Neuronal stem cell (in vitro differentiated cells): ENCODE measurements around the gene KCP.

Source experiments
- DNase-seq: peaks from one replicate; pipeline ENCODE4 v3.0.0-alpha.2; 2013; ENCODE audit warnings: low spot score
- H2AFZ ChIP-seq: one replicate; pipeline ENCODE4 v1.6.1; 2013; ENCODE audit warnings: mild to moderate bottlenecking, low read length, inconsistent platforms
- H2AK5ac ChIP-seq: 2 replicates; pipeline ENCODE4 v1.6.1; 2013; ENCODE audit warnings: low read depth, mild to moderate bottlenecking, inconsistent platforms, low read length, moderate library complexity, mixed read lengths
- H2BK120ac ChIP-seq: 2 replicates; pipeline ENCODE4 v1.6.1; 2013; ENCODE audit warnings: low read depth, mild to moderate bottlenecking, inconsistent platforms, low read length, moderate library complexity, mixed read lengths
- H2BK12ac ChIP-seq: one replicate; pipeline ENCODE4 v1.6.1; 2013; ENCODE audit warnings: low read length, inconsistent platforms
- H2BK15ac ChIP-seq: 2 replicates; pipeline ENCODE4 v1.6.1; 2013; ENCODE audit warnings: mild to moderate bottlenecking, low read length, inconsistent platforms, mixed read lengths
- H2BK5ac ChIP-seq: one replicate; pipeline ENCODE4 v1.6.1; 2013; ENCODE audit warnings: inconsistent platforms, mild to moderate bottlenecking, low read length, moderate library complexity
- H3K14ac ChIP-seq: one replicate; pipeline ENCODE4 v1.6.1; 2013; ENCODE audit warnings: low read length, inconsistent platforms
- H3K18ac ChIP-seq: 2 replicates; pipeline ENCODE4 v1.6.1; 2013; ENCODE audit warnings: low read length, inconsistent platforms
- H3K23ac ChIP-seq: 2 replicates; pipeline ENCODE4 v1.6.1; 2013; ENCODE audit warnings: low read depth, mild to moderate bottlenecking, mixed read lengths, low read length, inconsistent platforms; ENCODE audit not compliant: poor library complexity
- H3K27ac ChIP-seq: replicated peaks from 3 replicates; pipeline ENCODE4 v1.5.1; 2013; ENCODE audit warnings: low read length, inconsistent platforms
- H3K27me3 ChIP-seq, 3 experiments: 2 replicates each; pipeline ENCODE4 v1.6.1; 2013; ENCODE audit warnings: low read length in 3 of 3, mild to moderate bottlenecking in 2 of 3, inconsistent platforms in 1 of 3, low read depth in 1 of 3, mixed read lengths in 1 of 3, moderate library complexity in 1 of 3; ENCODE audit not compliant: control insufficient read depth in 3 of 3, insufficient read depth in 3 of 3
- H3K36me3 ChIP-seq, 2 donors: replicated peaks in 1 of 2; 2 replicates each; pipeline ENCODE4 v1.6.1; 2013; ENCODE audit warnings: low read length in 2 of 2; ENCODE audit not compliant: control insufficient read depth in 2 of 2, insufficient read depth in 2 of 2
- H3K4ac ChIP-seq: 2 replicates; pipeline ENCODE4 v1.6.1; 2013; ENCODE audit warnings: inconsistent platforms, mild to moderate bottlenecking, low read length, moderate library complexity
- H3K4me1 ChIP-seq, 2 donors: 1 replicate in 1 of 2; 2 replicates in 1 of 2; pipeline ENCODE4 v1.6.1; 2013; ENCODE audit warnings: low read length in 2 of 2, low read depth in 1 of 2; ENCODE audit not compliant: control insufficient read depth in 2 of 2, insufficient read depth in 1 of 2
- H3K4me2 ChIP-seq: one replicate; pipeline ENCODE4 v1.6.1; 2013; ENCODE audit warnings: mild to moderate bottlenecking, low read length, inconsistent platforms; ENCODE audit not compliant: insufficient read depth, poor library complexity, severe bottlenecking
- H3K4me3 ChIP-seq, 2 donors: 2 replicates each; pipeline ENCODE4 v1.5.1; 2013; ENCODE audit warnings: low read length in 2 of 2, mild to moderate bottlenecking in 2 of 2, inconsistent platforms in 1 of 2, moderate library complexity in 1 of 2
- H3K79me1 ChIP-seq: one replicate; pipeline ENCODE4 v1.6.1; 2013; ENCODE audit warnings: low read depth, mild to moderate bottlenecking, inconsistent platforms, low read length, moderate library complexity
- H3K9ac ChIP-seq: one replicate; pipeline ENCODE4 v1.6.1; 2013; ENCODE audit warnings: mild to moderate bottlenecking, low read depth, low read length, inconsistent platforms; ENCODE audit not compliant: poor library complexity
- H3K9me3 ChIP-seq, 2 donors: replicated peaks in 1 of 2; 2 replicates each; pipeline versions ENCODE3 to v1.6.1; 2013; ENCODE audit warnings: low read length in 2 of 2, mild to moderate bottlenecking in 2 of 2, inconsistent platforms in 1 of 2, low read depth in 1 of 2, mixed read lengths in 1 of 2, moderate library complexity in 1 of 2; ENCODE audit not compliant: control insufficient read depth in 2 of 2, insufficient read depth in 1 of 2
- H4K8ac ChIP-seq: one replicate; pipeline ENCODE4 v1.6.1; 2013; ENCODE audit warnings: low read depth, mild to moderate bottlenecking, inconsistent platforms, low read length, moderate library complexity
- H4K91ac ChIP-seq: one replicate; pipeline ENCODE4 v1.6.1; 2013; ENCODE audit warnings: low read length, low read depth, mild to moderate bottlenecking, inconsistent platforms; ENCODE audit not compliant: poor library complexity
- WGBS, 2 donors: extraction: QIAGEN DNeasy Blood & Tissue Kit; methylation state at CpG; one replicate each; pipeline ENCODE4 v1.1.7; 2013; ENCODE audit warnings: missing lambda C conversion rate in 2 of 2, mixed read lengths in 1 of 2; ENCODE audit not compliant: insufficient read length in 2 of 2, insufficient replicate concordance in 1 of 2; ENCODE audit errors: extremely low coverage in 2 of 2; 5-methylcytosine and 5-hydroxymethylcytosine counted together

KCP gene

GRCh38 chr7:128831994-128832879, 78.3 kb downstream of the KCP start:
- peak overlapping the region; percentile 95 for H2BK120ac ChIP-seq
- H3K9me3 ChIP-seq, result no peaks in the 10 kb centered on the region
- peaks cover 37 to 46% of the 10 kb centered on the region in 2 donors for H3K4me1 ChIP-seq
- peak overlapping the region; percentile 69 for H2BK15ac ChIP-seq
- H3K14ac ChIP-seq, result no peak overlapping the region
- peak; percentile 75 for DNase-seq
- H3K18ac ChIP-seq, result peak overlapping the region; percentile 95
- peak overlapping the region; percentile 90 for H3K27ac ChIP-seq
- no peak overlapping the region for H4K8ac ChIP-seq
- H3K27me3 ChIP-seq, result no peaks in the 10 kb centered on the region
- H3K4me3 ChIP-seq, result peak overlapping the region; percentile 46 to 82
- peak overlapping the region; percentile 98 for H2BK5ac ChIP-seq
- H2BK12ac ChIP-seq, result peak overlapping the region; percentile 52
- no CpG with 5 or more reads among the region's 22 CpGs for WGBS, 2 donors
- peaks cover 0 to 19% of the 10 kb centered on the region in 2 donors for H3K36me3 ChIP-seq
- H3K9ac ChIP-seq, result peak overlapping the region; percentile 88
- H4K91ac ChIP-seq, result no peak overlapping the region
- peak overlapping the region; percentile 92 for H2AFZ ChIP-seq
- H3K4me2 ChIP-seq, result peak overlapping the region; percentile 85
- peak overlapping the region; percentile 89 for H2AK5ac ChIP-seq
- H3K23ac ChIP-seq, result peak overlapping the region; percentile 90
- H3K4ac ChIP-seq, result no peak overlapping the region
- peaks cover 10% of the 10 kb centered on the region for H3K79me1 ChIP-seq

GRCh38 chr7:128831178-128831993, 79.1 kb downstream of the KCP start:
- Histone ChIP-seq H3K23ac (peak overlapping the region; percentile 90), H3K14ac (peak overlapping the region; percentile 85), H4K8ac (no peak overlapping the region), H2BK15ac (peak overlapping the region; percentile 69), H2AFZ (peak overlapping the region; percentile 92), H4K91ac (no peak overlapping the region), H3K9me3 (no peaks in the 10 kb centered on the region), H3K79me1 (peaks cover 7% of the 10 kb centered on the region), H2BK5ac (peak overlapping the region; percentile 98), H3K4me1 (peaks cover 38 to 46% of the 10 kb centered on the region in 2 donors), H3K9ac (peak overlapping the region; percentile 91), H3K4me2 (peak overlapping the region; percentile 85), H2BK12ac (peak overlapping the region; percentile 63), H3K4ac (peak overlapping the region; percentile 72), H2BK120ac (peak overlapping the region; percentile 95), H3K27ac (peak overlapping the region; percentile 90), H3K18ac (peak overlapping the region; percentile 99), H2AK5ac (peak overlapping the region; percentile 89), H3K27me3 (no peaks in the 10 kb centered on the region), H3K36me3 (peaks cover 0 to 14% of the 10 kb centered on the region in 2 donors), H3K4me3 (peak overlapping the region; percentile 29 to 82)
- peak; percentile 72 for DNase-seq
- WGBS, 2 donors, result no CpG with 5 or more reads among the region's 33 CpGs

GRCh38 chr7:128830231-128831177, 80.0 kb downstream of the KCP start, which contains the start of gene FLNC:
FLNC (plus strand) TSS chr7:128830406; CDS start chr7:128830638, 232 bp downstream.
- no CpG with 5 or more reads among the region's 109 CpGs for WGBS, 2 donors
- Histone ChIP-seq H4K8ac (no peak within 1 kb of the TSS), H2BK12ac (peak within 1 kb of the TSS; percentile 63), H3K27me3 (no peaks in the 10 kb centered on the region), H3K9ac (peak within 1 kb of the TSS; percentile 99), H3K9me3 (no peaks in the 10 kb centered on the region), H2AFZ (peak within 1 kb of the TSS; percentile 92), H3K36me3 (peaks cover 0 to 7% of the 10 kb centered on the region in 2 donors), H3K18ac (peak within 1 kb of the TSS; percentile 99), H2BK15ac (peak within 1 kb of the TSS; percentile 87), H4K91ac (no peak within 1 kb of the TSS), H3K23ac (peak within 1 kb of the TSS; percentile 96), H3K79me1 (peaks cover 6% of the 10 kb centered on the region), H2BK120ac (peak within 1 kb of the TSS; percentile 95), H3K4me2 (peak within 1 kb of the TSS; percentile 85), H3K27ac (peak within 1 kb of the TSS; percentile 90), H2BK5ac (peak within 1 kb of the TSS; percentile 98), H3K4ac (peak within 1 kb of the TSS; percentile 80), H2AK5ac (peak within 1 kb of the TSS; percentile 89), H3K14ac (peak within 1 kb of the TSS; percentile 85), H3K4me3 (peak within 1 kb of the TSS; percentile 29 to 82), H3K4me1 (peaks cover 38 to 46% of the 10 kb centered on the region in 2 donors)
- no peak for DNase-seq
